ENCODE measurements around the gene PGPEP1. TPM values are rescaled to one million over a fixed set of nuclear protein-coding genes. Genes with fewer than 3 reads are reported as not detected.

PGPEP1 gene
- total RNA-seq, 2 donors from 2014 or later: 23.7 TPM

GRCh38 chr19:18392926-18393325 lies 52.5 kb downstream of the PGPEP1 start:
- ATAC-seq (ENCODE audit: insufficient number of reproducible peaks, low FRiP score, low read depth) (no peak), DNase-seq (ENCODE audit: low spot score) (no peak)
- H3K4me1 ChIP-seq (ENCODE audit: control insufficient read depth in 1 of 2, low read depth in 2 of 2): peaks cover 0 to 4% of the 10 kb centered on the region in 2 donors
- H3K4me3 ChIP-seq: peak overlapping the region; percentile 24
- no peaks in the 10 kb centered on the region for H3K9me3 ChIP-seq
- H3K27me3 ChIP-seq (replicated peaks; ENCODE audit: insufficient read depth): no peaks in the 10 kb centered on the region
- H3K36me3 ChIP-seq: no peaks in the 10 kb centered on the region
- H3K27ac ChIP-seq: no peak overlapping the region
- TF ChIP-seq CTCF (IDR thresholded peaks at IDR 0.05): no peak

GRCh38 chr19:18393836-18394235 lies 53.4 kb downstream of the PGPEP1 start:
- H3K9me3 ChIP-seq: no peaks in the 10 kb centered on the region
- no peak for TF ChIP-seq CTCF (IDR thresholded peaks at IDR 0.05)
- no peaks in the 10 kb centered on the region for H3K4me1 ChIP-seq (ENCODE audit: control insufficient read depth in 1 of 2, low read depth in 2 of 2)
- peak overlapping the region; percentile 24 for H3K4me3 ChIP-seq
- no peaks in the 10 kb centered on the region for H3K27me3 ChIP-seq (replicated peaks; ENCODE audit: insufficient read depth)
- no peak for DNase-seq (ENCODE audit: low spot score)
- no peak for ATAC-seq (ENCODE audit: insufficient number of reproducible peaks, low FRiP score, low read depth)
- no peaks in the 10 kb centered on the region for H3K36me3 ChIP-seq
- peak overlapping the region in 1 of 2 donors; percentile 7 for H3K27ac ChIP-seq

- ATAC-seq (ENCODE audit: insufficient number of reproducible peaks, low FRiP score, low read depth) (no peak), DNase-seq (ENCODE audit: low spot score) (no peak)
- TF ChIP-seq CTCF (IDR thresholded peaks at IDR 0.05): no peak
- Histone ChIP-seq H3K36me3 (no peaks in the 10 kb centered on the region), H3K27me3 (replicated peaks; ENCODE audit: insufficient read depth) (no peaks in the 10 kb centered on the region), H3K4me1 (ENCODE audit: control insufficient read depth in 1 of 2, low read depth in 2 of 2) (no peaks in the 10 kb centered on the region), H3K27ac (no peak overlapping the region), H3K4me3 (peak overlapping the region; percentile 60), H3K9me3 (no peaks in the 10 kb centered on the region)
Measured at GRCh38 chr19:18396471-18397241, 56.3 kb downstream of the PGPEP1 start.

- DNase-seq (ENCODE audit: low spot score) (no peak), ATAC-seq (ENCODE audit: insufficient number of reproducible peaks, low FRiP score, low read depth) (no peak)
- no peaks in the 10 kb centered on the region for H3K4me1 ChIP-seq (ENCODE audit: control insufficient read depth in 1 of 2, low read depth in 2 of 2)
- no peaks in the 10 kb centered on the region for H3K36me3 ChIP-seq
- H3K9me3 ChIP-seq: no peaks in the 10 kb centered on the region
- H3K27me3 ChIP-seq (replicated peaks; ENCODE audit: insufficient read depth): no peaks in the 10 kb centered on the region
- H3K27ac ChIP-seq: no peak within 1 kb of the TSS
- no peak for TF ChIP-seq CTCF (IDR thresholded peaks at IDR 0.05)
- peak within 1 kb of the TSS; percentile 60 for H3K4me3 ChIP-seq
Measured at GRCh38 chr19:18397242-18398202, 57.1 kb downstream of the PGPEP1 start, which contains the start of gene LRRC25. TSS of gene LRRC25 (minus strand) at chr19:18397622. CDS start at chr19:18396963, 659 bp downstream.

- DNase-seq (ENCODE audit: low spot score) (no peak), ATAC-seq (ENCODE audit: insufficient number of reproducible peaks, low FRiP score, low read depth) (no peak)
- TF ChIP-seq CTCF (IDR thresholded peaks at IDR 0.05): no peak
- H3K36me3 ChIP-seq: no peaks in the 10 kb centered on the region
- H3K4me3 ChIP-seq: no peak overlapping the region
- H3K4me1 ChIP-seq (ENCODE audit: control insufficient read depth in 1 of 2, low read depth in 2 of 2): no peaks in the 10 kb centered on the region
- H3K27ac ChIP-seq: no peak overlapping the region
- H3K9me3 ChIP-seq: no peaks in the 10 kb centered on the region
- H3K27me3 ChIP-seq (replicated peaks; ENCODE audit: insufficient read depth): no peaks in the 10 kb centered on the region
Measured at GRCh38 chr19:18399008-18399407, 58.6 kb downstream of the PGPEP1 start.

All from thoracic aorta (tissue), 2 donors.